ENCODE results near the gene IL31RA.

The IL31RA gene

DNA sequence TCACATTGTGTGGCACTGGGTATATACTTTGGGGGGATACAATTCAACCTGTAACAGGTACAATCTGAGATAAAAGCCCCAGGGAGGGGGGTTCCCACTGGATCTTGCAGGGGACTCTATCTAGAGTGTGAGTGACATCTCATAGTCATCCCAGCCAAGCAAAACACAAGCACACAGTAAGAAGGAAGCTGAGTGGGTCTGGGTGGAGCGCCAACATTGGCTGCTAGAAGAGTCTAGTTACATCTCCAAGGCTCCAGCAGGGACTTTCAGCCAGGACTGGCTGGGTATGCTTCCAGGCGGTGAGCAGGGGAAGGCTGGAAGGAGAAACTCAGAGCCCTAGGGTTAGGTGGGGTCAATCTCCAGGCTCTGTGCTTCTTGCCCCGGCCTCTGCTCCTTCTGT is 53.0 kb downstream of the IL31RA start:
- DNase-seq, result no peak

DNA sequence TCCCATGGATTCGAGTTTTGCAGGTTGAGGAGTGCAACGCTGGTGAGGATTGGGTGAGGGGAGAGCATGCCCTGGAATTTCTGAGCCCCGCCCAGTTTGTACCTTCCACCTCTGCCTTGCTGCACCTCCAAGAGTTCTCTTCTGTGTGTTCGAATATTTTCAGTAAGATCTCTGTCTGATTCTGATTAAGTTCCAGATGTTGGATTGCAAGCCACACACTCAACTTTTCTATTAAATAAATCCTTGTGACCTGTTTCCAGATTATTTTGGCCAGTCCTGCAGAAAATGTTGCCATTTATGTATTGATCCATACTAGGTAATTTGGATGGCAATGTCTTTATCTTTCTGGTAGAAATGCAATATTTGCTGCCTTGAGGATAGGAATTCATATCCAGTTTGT is 54.1 kb downstream of the IL31RA start:
- DNase-seq, result no peak

DNA sequence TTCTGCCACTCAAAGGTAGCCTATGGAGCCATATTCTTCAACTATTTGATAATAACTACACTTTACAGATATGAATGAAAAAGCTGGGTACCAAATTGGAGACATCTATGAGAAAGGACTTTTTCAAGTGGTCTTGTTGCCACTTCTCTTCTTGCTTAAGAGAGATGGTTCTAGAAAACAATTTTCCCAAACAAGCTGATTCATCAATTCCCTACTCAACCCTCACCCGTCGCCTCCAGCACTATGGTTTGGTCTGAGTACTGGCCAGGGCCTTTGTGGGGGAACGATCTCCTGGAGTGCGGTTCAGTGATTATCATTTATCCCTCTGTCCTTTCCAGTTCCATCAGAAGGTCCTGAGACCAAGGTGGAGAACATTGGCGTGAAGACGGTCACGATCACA is 56.8 kb downstream of the IL31RA start:
- no peak for DNase-seq

DNA sequence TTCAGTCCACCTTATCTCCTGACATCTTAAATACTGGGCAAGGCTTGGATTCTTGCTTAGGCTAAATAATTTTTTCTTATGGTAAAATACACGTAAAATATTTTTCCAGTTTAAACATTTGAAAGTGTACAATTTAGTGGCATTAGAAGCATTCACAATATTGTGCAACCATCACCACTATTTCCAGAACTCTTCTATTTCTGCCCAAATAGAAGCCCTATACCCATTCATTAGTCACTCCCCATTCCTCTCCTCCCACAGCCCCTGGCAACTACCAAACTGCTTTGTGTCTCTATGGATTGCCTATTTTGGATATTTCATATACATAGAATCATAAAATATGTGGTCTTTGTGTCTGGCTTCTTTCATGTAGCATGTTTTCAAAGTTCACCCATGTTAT is 57.6 kb downstream of the IL31RA start:
- no peak for DNase-seq

DNA sequence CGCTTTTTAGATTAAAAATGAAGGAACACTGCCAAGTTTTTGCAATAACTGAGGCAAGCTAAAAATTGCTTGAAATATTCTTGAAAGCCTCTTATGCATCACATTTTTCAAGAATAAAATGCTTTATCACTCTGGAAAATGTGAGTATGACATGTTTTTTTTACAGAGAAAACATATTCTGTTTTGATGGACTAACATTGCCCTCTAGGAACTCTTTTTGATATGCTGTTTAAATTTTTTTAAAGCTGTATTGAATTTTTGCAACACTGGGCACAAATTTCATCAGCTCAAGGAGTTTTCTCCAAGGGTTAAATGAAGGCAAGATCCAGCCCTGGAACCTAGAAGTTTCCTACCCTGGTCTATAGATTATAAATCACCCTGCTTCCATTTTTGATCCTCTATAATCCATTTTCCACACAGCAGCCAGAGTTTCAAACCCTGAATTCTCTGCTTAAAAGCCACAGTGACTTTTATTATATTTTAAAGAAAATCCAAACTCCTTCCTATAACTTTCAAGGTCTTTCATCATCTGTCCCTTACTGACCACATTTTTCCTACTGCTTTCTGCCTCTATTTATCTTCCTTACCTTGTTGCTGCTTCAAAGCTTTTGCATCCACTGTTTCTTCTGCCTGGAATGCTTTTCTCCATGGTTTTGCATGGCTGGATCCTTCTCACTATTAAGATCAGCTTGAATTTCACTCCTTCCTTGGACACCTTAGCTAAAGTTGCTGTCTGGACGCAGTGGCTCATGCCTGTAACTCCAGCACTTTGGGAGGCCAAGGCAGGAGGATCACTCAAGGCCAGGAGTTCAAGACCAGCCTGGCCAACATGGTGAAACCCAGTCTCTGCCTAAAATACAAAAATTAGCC is 60.9 kb downstream of the IL31RA start:
- no peak for DNase-seq

DNA sequence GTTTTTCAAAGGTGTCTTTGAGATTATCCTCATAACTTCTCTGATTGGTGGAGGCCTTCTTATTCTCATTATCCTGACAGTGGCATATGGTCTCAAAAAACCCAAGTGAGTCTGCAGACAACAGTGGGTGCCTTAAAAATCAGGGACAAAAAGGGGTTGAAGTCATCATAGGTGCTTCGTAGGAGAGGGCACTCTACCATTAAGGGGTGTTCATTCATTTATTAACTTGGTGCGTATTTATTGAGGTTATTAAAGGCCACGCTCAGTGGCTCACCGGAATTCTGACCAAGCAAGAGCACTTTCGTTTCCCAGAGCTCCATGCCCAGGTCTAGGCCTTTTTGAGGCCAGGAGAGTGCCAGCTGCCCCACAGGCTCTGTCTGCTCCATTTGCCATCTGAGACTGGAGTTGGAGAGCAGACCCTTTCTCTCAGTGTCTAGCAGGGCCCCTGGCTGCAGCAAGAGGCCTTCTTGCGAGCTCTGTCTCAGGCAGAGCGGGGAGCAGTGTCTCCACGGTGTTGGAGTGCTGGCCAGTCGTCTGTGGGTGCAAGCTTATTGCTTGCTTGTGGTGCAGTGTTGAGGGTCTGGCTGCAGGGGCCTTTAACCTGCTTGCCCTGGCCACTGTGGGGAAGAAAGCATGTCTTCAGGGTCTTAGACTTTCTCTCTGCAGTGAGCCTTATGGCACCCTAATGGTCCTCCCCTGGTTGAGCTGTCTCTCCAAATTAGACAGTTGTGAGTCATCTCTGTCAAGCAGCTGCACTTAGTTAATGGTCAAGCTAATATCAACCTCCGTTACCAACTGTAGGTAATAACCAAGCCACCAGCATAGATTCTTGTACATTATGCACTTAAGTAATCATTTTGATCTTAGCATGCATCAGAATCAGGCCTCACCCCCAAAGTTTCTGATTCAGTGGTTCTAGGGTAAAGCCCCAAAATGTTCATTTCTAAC is 62.6 kb downstream of the IL31RA start:
- no peak for DNase-seq

DNA sequence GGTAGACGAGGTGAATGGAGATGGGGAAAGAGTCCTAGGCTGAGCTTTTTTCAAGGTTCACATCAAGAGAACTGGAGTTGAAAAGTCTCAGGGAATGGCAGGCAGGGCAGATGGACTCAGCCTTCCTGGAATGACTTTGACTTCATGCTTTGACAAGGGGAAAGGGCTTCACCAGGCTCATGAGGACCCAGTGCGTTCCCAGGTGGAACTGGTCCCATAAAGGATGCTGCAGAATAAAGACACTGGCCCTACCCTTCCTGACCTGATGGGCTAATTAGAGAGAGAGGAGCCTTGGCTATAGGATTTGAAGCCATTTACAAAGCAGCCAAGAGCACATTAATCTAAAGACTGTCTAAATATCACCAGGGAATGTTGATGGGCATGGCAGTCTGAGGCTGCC is 63.8 kb downstream of the IL31RA start:
- no peak for DNase-seq

DNA sequence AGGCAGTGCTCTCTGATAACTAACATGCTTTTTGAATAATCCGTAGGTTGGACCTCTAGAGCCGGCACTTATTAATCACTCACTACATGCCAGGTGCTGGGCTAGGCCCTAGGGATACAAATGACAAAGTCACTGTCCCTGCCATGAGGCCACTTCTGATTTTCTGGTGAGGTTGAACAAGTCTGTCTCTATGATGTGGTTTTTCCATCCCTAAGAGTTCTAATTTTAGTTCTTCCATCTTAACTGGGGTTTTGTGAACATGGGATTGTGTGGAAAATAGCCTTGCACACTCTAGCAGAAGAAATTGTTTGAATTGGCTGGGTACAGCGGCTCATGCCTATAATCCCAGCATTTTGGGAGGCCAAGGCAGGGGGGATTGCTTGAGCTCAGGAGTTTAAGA is 64.6 kb downstream of the IL31RA start:
- no peak for DNase-seq

DNA sequence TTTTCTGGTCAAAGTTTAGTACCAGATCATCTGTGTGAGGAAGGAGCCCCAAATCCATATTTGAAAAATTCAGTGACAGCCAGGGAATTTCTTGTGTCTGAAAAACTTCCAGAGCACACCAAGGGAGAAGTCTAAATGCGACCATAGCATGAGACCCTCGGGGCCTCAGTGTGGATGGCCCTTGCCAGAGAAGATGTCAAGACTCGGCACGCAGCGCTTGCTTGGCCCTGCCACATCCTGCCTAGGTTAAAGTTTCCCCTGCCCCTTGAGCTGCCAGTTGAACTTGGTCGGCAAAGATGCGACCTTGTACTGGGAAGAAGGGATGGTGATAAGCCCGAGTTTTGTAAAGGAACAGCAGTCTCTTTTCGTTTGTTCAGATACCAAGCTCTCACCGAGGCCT is 65.8 kb downstream of the IL31RA start:
- no peak for DNase-seq

DNA sequence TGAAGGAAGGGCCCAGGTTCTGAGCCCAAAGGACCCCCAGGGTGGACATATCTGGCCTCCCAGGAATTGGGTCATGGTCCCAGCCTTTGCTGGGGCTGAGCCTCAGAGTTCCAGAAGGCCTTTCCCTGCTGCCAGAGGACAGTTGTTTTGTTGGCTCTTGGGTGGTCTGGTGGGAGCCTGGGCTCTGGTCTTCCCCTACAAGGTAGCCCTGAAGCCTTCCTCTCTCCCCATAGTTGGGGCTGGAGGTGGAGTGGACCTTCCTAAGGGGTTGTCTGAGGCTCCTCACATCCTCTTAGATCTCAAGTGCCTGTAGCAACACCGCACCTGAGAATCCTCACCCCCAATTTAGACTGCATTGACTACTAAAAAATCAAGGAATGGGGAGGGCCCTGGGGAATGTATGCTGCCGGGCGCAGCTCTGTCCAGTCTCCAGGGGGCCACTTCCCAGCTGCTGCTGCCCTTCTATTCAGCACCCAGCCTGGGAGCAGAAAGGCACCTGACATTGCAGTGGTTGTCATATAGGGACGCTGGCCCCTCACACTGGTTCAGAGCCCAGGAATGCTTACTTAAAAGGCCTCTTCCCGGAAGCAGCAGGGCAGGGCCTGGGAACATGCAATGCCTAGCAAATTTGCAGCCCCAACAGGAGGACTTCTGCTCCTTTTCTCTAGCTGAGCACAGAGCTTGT is 66.4 kb downstream of the IL31RA start:
- DNase-seq, result no peak

DNA sequence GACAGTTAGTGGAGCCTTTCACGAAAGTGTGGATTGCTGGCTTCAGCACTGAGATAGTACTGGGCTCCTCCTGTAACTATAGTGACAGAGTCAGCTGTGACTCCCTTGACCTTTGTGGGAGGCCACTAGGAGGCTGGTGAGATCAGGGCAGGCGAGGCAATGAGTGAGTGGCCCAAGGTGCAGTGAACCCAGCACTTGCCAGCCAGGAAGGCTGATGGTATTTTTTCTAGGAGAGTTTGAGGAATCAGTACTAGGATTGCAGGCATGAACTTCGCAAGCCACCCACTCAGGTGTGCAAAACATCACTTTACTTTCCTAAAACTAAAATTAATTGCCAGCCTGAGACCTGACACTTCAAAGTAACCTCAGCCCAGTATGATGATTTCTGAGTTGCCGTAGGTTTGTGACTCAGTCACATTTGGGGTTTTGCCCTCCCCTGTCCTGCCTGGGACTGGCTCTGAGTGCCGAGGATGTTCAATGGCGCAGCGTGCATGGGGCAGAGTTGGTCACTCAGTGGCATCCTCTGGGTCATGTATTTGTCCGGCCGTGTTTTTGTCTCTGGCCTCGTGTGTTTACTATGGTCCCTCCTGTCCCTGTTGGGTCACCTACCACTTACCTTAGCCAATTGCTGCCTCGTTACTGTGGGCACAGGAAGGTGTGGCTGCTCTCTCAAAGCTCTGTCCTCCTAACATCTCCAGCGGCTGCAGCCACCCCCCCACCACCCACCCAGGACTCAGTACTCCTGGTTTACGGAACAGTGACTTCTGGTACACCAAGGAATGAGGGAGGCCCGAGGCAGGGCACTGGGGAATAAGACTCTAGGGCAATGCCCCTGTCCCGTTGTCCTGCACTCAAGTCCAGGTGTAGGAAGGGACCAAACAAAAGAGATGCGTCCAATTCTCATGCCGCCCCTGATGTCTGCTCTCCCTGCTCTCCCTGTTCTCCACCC is 67.2 kb downstream of the IL31RA start:
- no peak for DNase-seq

DNA sequence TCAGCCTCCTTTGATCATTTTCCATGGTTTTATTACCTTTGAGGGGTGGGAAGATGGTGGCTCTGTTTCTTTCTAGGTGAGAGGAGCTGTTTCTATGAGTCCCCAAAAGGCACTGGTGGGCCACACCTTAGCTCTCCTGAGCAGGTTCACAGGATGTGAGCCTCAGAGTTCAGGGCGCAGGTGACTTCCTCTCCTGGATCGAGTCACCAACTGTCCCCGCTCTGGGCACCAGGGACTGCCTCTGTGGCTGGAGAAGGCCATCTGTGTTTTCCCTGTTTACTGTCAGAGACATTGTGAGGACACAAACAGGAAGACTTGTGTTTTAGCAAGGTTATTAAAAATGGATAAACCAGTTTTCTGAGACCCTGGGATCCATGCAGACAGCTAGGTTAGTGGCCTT is 68.5 kb downstream of the IL31RA start:
- DNase-seq, result no peak

DNA sequence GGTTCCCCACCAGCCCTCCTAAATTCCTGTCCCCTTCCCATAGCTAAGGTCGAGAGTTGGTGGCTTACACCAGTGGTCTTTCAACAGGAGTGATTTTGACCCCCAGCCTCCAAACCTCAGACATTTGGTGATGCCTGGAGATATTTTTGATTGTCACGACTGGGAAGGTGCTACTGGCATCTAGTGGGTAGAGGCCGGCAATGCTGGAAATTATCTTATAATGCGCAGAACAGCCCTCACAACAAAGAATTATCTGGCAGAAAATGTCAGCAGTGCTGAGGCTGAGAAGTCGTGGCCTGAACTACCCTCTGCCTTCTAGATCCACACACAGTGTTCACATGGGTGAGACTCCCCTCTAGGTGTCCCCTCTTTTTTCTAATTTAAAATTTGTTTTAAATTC is 69.6 kb downstream of the IL31RA start:
- no peak for DNase-seq

DNA sequence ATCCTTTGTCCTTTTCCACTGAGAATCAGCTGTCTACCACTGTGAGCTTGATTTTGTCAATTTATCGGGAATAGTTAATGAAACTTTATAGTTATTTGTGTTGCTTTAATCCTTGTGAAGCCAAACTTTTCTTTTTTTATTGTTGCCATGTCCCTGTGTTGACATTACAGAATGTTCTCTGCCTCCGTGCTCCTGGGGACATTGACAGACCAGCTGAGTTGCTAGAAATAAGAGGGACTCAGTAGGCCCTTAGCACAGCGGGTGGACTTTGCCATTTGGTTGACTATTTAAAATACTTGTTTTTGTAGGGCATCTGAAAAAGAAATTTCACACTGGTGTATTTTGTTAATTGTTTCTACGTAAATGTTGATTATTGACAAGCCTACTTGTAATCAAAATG is 70.5 kb downstream of the IL31RA start:
- DNase-seq, result no peak

DNA sequence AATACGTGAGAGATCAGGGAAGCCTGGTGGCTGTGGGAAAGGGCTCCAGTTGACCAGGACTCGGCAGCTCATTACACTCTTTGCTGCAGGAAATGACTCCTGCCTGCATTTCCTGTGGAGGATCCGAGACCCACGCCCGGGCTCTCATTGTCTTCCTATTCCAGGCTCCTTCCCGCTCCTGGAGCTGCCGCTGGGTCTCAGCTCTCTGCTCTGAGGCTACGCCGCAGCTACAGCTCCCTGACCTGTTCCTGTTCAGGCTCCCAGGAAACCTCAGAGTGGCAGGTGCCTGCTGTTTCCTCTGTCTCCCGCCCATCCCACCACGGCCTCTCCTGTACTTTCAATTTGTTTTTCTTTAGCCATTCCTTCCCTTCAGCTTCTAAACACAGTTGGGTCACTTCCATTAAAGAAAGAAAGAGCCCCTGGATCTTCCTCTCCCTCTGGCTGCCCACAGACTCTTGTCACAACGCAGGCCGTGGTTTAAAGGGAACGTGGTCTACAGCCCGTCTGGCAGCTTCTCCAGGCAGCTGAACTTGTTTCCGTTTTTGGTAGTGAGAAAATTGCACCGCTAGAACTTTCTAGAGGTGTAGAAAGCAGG is 72.1 kb downstream of the IL31RA start:
- DNase-seq, result no peak

DNA sequence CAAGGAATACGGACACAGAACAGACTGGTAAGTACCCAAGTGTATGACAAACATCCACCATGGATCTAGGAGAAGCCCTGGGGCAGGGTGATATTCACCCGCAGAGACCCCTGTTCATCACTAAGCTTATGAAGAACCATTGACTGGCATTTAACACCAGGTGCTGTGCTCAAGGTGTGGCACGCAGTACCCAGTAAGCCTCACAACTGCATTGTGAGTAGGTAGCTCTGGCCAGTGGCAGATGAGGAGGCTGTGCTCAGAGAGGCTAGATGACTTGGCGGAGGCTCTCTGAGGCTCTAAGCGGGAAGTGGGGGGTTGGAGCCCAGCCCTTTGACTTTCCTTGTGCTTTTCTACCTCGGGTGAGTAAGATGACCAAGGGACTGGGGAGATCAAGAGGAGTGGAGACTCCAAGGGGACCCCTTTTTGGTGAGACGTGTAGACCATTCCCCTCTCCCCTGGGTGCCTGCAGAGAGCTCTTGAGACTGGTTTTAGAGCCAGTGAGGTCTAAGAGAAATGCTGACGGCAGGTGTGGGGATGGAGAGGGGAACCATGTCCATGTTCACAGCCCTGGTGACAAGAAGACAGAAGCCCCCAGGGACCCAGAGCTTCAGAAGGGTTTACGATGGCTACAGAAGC is 72.8 kb downstream of the IL31RA start:
- no peak for DNase-seq

DNA sequence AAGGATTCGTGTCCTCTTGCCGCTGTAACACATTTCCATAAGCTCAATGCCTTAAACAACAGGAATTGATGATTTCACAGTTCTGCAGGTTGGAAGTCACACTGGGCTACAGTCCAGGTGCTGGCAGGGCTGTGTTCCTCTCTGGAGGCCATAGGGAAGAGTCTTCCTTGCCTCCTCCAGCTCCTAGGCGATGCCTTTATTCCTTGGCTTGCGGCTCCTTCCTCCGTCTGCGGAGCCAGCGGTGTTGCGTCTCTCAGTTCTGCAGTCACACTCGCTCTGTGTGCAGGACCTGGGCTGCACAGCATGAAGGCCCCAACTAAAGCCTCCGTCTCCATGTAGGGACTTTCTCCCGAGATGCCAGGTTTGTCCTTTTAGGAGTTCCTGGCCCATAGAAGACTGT is 73.6 kb downstream of the IL31RA start:
- no peak for DNase-seq

DNA sequence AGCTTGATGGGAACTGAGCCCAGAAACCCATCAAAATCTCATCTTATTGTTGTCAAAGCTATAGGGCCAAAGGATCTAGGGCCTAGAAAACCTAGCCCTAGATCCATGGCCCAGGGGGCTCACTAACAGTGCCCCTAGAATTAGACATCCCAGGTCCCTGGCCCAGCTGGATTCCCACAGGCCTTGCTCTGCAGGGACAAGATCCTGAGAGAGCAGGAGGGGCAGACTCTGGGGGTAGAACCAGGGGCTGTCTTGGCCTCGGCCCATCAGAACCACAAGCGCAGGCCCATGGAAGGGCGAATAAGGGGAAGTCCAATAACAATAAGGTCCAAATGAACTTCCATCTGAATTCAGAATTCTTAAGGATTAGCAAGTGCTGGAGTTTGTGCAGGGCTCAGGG is 74.0 kb downstream of the IL31RA start:
- no peak for DNase-seq

DNA sequence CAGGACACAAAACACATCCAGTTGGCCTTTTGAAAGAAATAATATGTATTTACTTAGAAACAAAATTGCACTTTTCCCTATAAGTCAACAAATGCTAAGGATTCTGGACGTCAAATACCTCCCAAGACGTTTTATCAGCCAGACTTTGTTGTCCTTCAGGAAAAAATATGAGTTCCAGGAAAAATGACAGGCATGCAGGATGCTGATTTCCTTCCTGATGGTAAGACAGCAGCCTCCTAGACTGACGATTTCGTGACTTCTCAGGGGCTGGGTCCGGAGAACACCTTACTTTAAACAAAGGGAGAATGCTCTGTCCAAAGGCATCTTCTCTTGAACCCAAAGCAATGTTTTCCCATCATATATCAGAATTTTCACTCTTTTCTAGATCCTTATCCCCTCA is 74.6 kb downstream of the IL31RA start:
- no peak for DNase-seq

DNA sequence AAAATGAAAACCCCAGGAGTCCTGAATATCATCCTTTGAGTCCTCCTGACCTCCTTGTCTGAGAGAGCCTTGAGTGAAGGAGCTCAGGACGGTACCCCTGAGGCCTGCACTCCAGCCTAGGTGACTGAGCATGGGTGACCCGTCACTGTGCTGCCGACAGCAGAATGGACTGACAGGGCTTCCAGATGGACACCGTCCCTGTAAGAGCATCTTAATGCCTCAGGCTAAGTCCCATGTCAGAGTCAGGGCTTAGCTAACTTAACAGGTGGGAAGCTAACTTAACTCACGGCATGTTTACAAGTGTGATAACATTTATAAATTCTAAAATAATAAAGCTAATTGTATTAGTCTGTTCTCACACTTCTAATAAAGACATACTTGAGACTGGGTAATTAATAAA is 75.3 kb downstream of the IL31RA start:
- no peak for DNase-seq

All from NK-92 treated with Interleukin-12 subunit alpha and Interleukin-12 subunit beta, amount 100 ng/mL, for 24 hours (cell line).